GM10847 (cell line): ENCODE measurements around the gene DIO1.
A peak's percentile ranks its signal among the peaks of the same experiment; 100 is the strongest.

Source experiments
- POLR2A ChIP-seq: IDR thresholded peaks from 2 replicates; pipeline ENCODE4 v1.6.1; 2011; ENCODE audit not compliant: insufficient read length; ENCODE audit errors: extremely low read depth

The DIO1 gene

GRCh38 chr1:53919675-53920066 lies 25.7 kb downstream of the DIO1 start:
- TF ChIP-seq POLR2A, result no peak

DNA sequence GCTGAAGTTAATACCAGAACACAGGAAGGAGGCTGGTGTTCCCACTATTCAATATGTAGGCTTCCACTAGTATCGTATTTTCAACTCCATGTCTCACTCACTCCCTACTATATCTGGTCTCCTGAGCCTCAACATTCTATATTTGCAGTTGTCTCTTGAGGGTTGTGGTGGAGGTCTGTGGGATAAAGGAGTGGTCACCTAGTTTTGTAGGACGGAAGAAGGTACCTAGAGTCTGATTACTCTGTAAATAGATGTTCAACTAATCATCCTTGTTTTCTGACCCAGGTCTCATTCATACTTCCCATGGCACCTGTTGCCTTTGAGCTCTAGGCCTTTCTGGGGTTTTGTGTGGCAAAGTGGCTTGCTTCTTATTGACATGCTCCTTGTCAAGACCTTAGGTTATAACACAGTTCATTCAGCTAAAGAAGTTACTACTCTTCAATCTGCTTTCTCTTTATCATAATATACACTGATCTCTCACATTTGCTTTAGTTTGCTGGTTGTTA lies 33.4 kb downstream of the DIO1 start:
- TF ChIP-seq POLR2A, result no peak

DNA sequence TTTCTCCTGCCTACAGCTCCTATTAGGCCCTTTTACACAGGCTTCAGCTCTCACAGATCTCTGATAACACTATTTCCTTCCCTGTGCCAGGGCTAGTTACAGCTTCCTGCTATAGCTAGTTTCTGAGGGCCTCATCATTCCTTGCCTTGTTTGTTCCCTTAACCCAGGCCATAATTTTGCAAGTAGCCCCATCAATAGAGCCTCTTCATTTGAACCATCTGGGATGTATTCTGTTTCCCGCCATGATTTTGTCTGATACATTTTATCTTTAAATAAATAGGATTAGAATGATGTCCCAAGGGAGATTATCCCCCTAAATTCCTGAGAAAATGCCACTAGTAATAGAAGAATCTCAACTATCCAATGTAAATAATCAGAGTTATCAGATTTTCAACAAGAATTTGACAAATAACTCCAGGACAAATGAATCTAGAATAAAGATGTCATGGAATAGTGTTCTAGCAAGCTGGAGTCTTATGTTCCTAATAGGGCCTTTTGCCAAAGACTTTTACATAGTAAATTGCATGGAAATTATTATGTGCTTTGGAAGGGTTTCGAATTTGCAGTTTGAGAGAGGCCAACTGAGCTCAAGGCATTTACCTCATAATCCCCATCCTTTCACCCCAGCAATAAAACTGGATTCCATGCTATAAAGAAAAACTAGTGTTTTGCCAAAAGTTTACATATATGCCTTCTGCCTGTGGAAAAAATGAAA lies 35.4 kb downstream of the DIO1 start:
- no peak for TF ChIP-seq POLR2A

DNA sequence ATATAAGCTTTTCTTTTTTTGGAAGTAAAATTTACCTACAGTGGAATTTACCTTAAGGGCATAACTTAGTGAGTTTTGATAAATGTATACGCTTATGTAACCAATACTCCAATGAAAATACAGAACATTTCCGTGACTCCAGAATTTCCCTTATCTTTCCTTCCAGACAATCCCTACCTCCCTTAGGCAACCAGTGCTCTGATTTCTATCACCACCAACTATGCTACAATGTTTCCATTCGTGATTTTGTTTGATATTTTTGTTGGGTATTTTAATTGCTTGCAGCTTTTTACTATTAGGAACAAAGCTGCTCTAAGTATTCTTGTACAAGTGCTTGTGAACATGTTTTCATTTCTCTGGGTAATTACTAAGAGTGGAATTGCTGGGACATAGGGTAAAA lies 36.9 kb downstream of the DIO1 start:
- no peak for TF ChIP-seq POLR2A

DNA sequence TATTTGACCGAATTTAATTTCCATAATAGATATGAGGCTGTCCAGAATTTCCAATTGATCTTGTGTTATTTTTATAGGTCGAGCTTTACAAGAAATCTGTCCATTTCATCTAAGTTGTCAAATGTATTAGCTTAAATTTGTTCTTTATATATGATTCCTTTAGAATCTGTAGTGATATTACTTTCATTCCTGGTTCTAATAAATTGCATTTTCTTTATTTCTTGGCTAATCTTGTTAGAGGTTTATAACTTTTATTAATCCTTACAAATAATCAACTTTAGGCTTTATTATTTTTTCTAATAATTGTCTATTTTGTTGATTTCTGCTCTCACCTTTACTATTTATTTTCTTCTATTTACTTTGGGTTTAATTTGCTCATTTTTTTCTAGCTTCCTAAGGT lies 37.5 kb downstream of the DIO1 start:
- TF ChIP-seq POLR2A, result no peak

DNA sequence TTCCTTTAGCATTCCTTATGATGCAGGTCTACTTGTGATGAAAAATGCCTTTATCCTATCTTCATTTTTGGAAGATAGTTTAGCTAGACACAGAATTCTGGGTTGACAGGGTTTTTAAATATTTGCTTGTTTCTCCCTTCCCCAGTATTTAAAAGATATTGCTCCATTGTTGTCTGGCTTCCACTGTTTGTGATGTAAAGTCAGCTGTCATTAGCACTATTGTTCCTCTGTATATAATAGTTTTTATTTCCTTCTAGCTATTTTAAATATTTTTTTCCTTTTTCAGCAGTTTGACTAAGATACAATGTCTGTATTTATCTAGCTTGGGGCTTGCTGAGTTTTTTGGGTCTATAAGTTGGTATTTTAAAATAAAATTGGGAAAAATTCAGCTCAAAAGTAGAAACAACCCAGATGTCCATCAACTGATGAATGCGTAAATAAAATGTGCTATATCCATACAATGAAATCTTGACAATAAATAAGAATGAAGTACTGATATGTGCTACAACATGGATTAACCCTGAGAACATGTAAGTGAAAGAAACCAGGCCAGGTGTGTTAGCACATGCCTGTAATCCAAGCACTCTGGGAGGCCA lies 40.3 kb downstream of the DIO1 start:
- TF ChIP-seq POLR2A, result no peak

DNA sequence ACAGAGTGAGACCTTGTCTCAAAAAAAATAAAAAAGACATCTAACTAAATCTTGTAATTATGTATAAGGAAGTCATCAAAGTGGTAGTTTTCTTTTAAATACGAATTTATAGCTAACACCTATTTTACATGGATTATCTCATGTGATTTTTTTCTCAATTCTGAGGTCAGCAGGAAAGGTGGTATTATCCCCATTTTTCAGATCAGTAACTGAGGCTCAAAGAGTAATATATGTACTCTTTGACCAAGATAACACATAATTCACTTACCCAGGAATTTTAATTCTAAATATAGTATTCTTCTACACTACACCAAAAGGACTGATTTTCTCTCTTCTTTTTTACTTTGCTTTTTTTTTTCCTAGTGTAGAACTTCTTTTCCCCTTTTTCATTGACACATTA lies 42.4 kb downstream of the DIO1 start:
- TF ChIP-seq POLR2A, result no peak

GRCh38 chr1:53938136-53938830 lies 44.3 kb downstream of the DIO1 start:
- TF ChIP-seq POLR2A, result no peak

GRCh38 chr1:53942127-53942957 lies 48.4 kb downstream of the DIO1 start:
- TF ChIP-seq POLR2A, result no peak

GRCh38 chr1:53943090-53943489 lies 49.1 kb downstream of the DIO1 start:
- TF ChIP-seq POLR2A, result no peak

- TF ChIP-seq POLR2A, result no peak
Measured at GRCh38 chr1:53943490-53944043, 49.6 kb downstream of the DIO1 start.

GRCh38 chr1:53944469-53945182 lies 50.6 kb downstream of the DIO1 start:
- no peak for TF ChIP-seq POLR2A

- no peak for TF ChIP-seq POLR2A
Measured at GRCh38 chr1:53945183-53945432, 51.1 kb downstream of the DIO1 start.

- peak; percentile 92 for TF ChIP-seq POLR2A
Measured at GRCh38 chr1:53945433-53946251, 51.7 kb downstream of the DIO1 start, which contains the start of gene IFT25. Gene IFT25 (minus strand): TSS chr1:53945699. CDS start chr1:53940082, 5,617 bp downstream.
